ENCODE results near the gene ART1.

ART1 gene

DNA sequence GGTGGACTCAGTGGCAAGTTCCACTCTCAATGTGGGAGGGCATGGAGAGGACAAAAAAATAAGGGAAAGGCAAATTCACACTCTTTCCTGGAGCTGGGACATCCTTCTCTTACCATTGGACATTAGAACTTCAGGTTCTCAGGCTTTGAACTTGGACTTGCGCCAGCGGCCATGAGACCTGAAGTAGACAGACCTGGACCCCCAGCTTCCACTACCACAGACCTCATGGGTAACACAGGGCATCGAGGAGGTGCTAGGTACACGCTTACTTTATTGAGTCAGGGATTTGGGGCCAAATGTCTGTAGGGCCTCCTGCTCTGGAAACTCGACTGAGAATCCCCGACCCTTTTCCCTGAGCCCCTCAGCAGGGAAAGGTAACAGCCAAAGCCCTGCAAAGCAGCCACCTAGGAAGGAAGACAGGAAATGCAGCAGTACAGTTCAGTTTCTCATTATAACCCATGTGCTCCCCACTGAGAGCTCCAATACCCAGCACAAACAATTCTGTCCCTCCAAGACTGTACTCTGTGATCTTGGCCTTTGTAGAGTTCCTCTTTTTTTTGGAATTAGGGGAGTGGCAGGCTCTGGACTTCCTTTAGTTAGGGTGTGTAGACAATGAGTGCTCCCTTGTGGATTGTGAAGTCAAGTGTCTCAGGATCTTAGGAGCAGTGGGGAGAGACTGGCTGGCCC is 20.6 kb downstream of the ART1 start:
- no peak for DNase-seq (ENCODE audit: low read depth in 1 of 2, low spot score in 1 of 2)

DNA sequence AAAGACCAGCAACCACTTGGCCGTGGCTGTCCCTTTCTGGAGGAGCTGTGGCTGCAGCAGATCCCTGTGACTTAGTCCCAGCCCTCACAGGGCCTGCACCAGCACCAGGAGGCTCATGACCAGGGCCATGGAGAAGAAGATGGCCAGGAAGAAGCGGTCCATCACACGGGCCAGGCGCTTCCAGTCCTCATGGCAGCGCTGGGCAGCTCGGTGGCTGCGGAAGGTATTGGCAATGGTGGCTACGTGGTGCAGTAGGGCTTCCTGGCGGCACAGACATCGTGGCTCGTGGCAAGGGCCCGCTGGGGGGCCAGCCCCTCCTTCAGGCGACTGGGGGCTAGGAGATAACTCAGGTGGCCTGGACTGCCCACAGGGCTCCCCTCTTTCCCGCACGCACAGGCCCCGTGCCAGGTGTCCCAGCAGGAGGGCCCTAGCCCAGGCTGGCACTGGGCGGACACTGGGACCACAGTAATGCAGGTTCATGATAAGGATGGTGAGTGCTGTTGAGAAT is 21.1 kb downstream of the ART1 start:
- no peak for DNase-seq (ENCODE audit: low read depth in 1 of 2, low spot score in 1 of 2)

DNA sequence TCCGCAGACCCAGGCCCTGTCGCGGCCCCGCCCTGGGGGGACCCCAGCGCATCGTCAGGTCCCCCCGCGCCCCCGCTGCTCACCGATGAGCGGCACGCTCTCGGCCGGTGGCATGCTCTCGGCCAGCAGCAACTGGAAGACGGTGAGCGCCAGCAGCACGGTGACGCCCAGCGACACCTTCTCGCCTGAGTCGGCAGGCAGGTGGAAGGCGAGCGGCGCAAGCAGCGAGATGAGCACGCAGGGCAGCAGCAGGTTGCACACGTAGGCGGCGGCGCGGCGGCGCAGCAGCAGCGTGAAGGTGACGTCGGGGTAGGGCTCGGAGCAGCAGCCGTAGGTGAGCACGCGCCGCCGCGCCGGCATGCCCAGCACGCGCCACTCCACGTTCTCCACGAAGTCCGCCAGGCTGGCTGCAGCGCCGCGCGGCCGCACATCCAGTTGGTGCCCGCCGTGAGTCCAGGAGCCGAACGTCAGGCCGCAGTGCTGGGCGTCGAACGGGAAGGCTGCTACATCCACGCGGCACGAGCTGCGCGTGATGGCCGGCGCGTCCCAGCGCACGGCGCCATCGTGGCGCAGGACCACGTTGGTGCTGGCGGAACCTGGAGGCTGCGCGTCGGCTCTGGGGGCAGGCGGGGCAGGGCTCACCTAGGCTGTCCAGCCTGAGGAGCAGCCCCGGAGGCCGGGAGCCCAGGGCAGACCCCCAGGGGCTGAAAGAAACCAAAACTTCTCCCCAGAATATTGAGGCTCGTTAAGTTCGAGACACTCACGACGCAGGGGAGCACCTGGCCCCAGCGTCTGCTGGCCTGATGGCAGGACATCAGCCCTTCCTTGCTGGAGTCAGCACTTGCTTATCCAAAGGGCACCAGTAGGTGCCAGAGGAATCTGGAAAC is 22.5 kb downstream of the ART1 start:
- no peak for DNase-seq (ENCODE audit: low read depth in 1 of 2, low spot score in 1 of 2)

DNA sequence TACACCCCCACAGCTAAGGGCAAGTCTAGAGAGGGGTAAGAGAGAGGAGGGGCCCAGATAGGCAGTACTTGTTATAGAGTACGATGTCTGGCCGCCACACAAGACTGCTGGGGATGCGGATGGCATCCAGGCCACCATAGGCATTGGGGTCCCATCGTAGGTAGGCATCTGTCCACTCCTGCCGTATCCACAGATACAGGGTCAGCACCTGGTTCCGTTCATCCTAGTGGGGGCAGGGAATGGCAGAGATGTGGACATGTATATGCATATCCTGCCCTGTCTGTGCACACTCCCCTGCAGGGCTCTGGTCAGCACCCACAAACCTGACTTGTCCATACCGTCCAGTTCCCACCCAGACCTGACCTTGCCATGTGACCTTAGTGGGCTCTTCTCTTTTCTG is 24.2 kb downstream of the ART1 start:
- no peak for DNase-seq (ENCODE audit: low read depth in 1 of 2, low spot score in 1 of 2)

DNA sequence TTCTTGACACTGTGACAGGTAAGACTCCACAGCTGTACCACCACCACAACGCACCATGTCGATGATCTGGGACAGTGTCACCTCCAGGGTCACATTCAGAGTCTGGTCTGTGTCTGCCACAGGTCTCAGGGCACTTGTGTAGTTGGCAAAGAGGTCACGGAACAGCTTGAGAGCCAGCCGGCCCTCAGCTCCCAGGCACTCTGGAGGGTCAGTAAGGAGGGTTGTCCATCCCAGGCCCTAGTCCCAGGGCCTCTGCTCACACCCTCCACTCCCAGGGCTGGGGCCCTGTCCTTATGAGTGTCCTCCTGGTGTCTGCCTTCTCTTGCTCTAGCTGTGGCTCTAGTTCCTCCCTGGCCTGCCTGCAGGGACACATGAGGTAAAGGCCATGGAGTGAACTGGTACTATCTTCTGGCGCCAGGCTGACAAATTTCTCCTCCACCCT is 24.8 kb downstream of the ART1 start:
- no peak for DNase-seq (ENCODE audit: low read depth in 1 of 2, low spot score in 1 of 2)

DNA sequence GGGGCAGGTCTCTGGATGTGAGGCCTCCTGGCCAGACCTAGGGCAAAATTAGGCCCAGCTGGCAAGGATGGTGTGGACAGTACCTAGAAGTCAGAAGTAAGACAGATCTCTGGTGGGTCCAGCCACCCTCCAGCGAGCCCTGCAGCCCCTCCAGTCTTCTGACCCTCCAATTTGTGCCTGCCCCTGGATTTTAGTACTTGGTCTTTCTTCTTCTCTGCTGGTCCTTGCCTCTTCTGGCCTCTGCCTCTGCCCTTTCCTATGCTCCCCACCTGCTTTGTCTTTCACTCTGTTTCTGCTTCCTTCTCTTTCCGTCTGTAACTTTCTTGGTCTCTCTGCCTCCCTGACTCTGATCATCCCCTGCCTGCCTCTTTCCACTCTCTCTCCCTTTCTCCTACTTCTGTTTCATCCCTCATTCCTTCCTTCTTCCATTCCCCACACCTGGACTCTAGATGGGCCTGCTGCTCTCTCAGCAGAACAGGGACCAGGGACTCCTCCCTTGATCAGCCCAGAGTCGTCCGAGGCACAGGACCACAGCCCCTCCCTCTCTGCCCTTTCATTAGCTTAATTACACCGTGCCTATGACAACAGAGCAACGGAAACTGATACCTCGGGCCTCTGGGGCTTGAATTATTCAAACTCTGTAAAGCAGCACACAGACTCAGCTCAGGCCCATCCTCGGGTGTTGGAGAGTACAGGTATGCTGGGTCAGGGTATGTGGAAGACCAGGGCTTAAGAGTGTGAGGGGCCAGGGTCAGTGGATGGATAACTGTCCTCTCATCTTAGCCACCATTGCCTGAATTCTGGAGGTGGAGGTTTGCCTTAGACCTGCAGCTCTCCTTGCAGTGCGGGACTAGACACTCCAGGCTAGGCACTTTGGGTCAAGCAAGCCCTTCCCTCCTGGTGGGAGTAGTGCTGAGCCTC is 26.7 kb downstream of the ART1 start, which contains the start of gene CHRNA10:
TSS of gene CHRNA10 (minus strand) at position 51 of the 921 bp plus-strand sequence. CDS start 72 bp downstream, outside the sequence.
- DNase-seq (ENCODE audit: low read depth in 1 of 2, low spot score in 1 of 2): no peak

DNA sequence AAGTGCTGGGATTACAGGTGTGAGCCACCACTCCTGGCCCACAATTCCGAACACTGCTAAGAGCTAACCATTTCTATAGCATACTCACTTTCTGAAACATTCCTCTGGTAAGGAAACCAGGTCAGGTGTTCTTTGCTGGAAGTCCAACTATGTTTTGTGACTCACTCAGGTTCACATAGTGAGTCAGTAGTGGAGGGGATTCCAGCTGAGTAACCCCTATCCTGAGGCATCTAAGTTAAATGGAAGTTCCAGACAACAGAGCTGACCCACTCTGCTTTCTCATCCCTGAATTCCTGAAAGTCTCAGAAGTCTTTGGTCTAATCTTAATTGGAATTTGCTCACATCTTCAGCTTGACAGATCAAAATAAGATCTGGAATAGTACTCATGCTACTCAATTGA is 29.3 kb downstream of the ART1 start:
- no peak for DNase-seq (ENCODE audit: low read depth in 1 of 2, low spot score in 1 of 2)

DNA sequence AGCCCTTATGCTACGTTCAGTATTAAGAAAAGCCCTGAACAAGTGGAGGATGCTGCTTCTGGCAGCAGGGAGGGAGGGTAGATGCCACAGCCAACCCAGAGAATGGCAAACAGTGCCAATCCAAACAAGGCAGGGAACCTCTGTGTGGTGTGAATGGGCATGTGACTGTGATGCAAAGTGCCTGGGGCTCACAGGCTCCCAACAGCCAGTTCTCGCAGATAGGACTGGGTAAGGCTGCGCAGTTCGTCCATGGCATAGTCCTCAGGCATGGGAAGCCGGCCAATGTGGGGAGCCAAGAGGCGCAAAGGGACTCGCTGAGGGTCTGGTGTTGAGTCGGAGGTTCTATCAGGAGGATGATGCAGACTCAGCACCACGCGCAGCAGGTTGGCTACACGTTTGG is 31.0 kb downstream of the ART1 start:
- DNase-seq (ENCODE audit: low read depth in 1 of 2, low spot score in 1 of 2): no peak

DNA sequence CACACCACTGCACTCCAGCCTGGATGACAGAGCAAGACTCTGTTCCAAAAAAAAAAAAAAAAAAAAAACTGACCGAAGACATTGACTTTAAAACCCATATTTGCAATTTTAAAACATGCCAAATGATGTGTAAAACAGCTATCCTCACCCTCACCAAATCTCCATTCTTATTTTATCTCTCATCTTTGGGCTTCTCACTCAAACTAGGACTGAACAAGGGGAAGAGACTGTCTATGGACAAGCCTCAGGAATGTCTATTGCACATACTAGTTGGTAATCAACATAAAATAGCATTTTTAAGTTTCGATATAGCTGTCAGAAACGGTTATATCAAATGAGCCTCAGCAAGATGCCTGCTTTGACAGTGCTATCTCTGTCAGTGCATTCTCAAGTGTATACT is 34.1 kb downstream of the ART1 start:
- no peak for DNase-seq (ENCODE audit: low read depth in 1 of 2, low spot score in 1 of 2)

DNA sequence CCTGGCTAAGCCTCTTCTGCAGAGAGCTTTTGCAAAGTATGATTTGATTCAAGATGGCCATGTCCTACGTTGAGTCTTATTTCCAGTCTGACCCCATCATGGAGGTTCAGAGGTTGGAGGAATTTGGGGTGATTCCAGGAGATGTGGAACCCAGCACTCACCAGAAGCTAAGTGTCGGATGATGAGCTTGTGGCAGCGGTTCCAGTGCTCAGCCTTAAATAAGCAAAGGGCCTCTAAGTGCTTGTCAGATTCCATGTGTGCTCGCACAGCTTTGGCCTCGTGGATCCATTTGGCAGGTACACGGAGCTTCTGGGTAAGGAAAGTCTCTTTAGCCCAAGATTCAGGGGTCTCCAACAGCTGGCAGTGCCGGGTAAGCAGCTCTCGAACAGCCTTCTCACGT is 38.1 kb downstream of the ART1 start:
- no peak for DNase-seq (ENCODE audit: low read depth in 1 of 2, low spot score in 1 of 2)

DNA sequence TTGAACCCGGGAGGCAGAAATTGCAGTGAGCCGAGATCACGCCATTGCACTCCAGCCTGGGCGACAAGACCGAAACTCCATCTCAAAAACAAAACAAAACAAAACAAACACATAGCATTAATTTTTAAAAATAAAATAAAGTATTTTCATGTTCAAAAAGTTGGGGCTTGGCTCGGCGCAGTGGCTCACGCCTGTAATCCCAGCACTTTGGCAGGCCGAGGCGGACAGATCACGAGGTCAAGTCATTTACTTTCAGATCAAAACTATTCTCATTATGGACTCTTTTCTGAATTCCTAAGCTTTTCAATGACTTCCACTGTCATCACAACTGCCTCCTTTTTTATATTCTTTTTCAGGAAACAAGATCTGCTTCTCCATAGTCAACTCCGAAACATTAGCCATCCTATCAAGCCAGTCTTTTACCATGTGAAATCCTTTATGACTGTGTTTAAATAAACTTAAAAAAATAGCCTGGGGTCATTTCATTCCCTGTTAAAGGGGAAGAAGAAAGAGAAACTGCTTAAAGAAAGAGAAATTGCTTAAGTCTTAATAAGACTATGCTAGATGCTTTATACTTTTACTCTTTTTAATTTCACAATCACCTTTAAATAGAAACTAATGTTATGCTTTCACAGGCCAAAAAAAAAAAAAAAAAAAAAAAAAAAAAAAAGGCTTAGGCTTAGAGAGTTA is 39.3 kb downstream of the ART1 start:
- DNase-seq (ENCODE audit: low read depth in 1 of 2, low spot score in 1 of 2): no peak

DNA sequence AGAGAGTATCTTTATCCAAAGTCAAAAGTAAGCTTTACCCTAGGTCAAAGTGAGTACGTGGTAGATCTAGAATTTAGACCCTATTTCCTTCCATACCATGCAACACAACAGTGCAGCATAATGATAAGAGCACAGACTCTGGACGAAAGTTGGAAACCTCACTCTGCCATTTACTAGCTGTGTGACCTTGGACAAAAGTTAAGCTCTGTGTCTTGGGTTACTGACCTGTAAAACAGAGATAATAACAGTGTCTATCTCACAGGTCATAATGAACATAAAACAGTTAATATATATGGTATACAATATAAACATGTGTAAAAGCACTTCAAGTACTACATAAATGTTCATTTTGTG is 39.9 kb downstream of the ART1 start:
- DNase-seq (ENCODE audit: low read depth in 1 of 2, low spot score in 1 of 2): no peak

DNA sequence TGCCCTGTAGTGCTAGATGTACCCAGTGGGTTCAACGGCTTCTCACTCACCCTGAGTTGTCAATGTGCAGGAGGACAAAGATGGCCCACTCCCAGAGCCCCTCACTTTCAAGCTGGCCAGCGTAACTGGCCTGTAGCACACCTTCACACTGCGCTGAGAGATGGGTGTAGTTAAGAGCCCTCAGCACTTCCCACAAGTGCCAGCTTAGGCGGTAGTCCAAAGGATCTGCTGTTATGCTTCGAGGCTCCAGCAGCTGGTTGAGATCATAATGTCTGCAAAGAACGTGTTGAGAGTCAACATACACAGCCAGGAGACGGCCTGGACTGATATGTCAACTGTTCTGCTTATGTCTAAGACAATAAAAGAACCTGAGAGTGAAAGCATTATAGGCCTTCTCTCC is 41.0 kb downstream of the ART1 start:
- DNase-seq (ENCODE audit: low read depth in 1 of 2, low spot score in 1 of 2): no peak

DNA sequence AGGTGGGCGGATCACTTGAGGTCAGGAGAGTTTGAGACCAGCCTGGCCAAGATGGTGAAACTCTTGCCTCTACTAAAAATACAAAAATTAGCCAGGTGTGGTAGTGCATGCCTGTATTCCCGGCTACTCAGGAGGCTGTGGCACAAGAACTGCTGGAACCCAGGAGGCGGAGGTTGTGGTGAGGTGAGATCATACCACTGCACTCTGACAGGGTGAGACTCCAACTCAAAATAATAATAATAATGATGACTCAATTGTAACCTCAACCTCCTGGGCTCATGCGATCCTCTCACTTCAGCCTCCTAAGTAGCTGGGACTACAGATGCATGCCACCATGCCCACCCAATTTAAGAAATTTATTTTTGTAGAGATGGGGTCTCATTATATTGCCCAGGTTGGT is 41.8 kb downstream of the ART1 start:
- no peak for DNase-seq (ENCODE audit: low read depth in 1 of 2, low spot score in 1 of 2)

DNA sequence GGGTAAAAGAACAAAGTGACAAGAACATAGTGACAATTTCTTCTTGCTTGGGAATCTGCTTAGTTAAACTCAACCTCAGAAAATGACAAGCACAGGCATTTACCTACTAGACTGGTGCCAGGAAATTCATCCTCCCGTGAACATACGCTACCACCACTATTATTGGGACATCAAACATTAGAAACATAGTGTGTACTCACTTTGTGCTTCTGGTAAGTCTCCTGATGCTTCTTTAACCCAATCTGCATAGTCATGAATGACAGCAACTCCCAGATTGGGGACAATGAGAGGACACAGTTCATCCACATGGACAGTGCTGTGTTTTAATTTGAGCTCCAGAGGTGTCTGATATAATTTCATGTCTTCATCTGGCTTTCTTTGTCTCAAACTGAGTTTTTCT is 55.5 kb downstream of the ART1 start:
- DNase-seq (ENCODE audit: low read depth in 1 of 2, low spot score in 1 of 2): no peak

DNA sequence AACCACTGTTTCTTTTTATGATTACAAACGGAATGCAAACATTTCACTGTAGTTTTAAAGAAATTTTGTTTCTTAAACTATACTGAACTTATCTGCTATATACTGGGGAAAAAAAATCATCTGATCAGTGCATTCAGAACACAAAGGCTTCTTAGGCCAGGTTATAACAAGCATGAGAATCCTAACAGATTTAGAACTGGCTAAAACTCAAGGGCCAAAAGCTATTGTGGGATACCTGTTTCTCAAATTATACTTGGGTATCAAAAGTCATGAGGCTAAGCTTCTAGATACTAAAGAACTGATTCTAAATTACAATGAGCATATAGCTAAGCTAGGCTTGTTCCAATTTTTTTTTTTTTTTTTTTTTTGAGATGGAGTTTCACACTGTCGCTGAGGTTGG is 56.0 kb downstream of the ART1 start:
- no peak for DNase-seq (ENCODE audit: low read depth in 1 of 2, low spot score in 1 of 2)

DNA sequence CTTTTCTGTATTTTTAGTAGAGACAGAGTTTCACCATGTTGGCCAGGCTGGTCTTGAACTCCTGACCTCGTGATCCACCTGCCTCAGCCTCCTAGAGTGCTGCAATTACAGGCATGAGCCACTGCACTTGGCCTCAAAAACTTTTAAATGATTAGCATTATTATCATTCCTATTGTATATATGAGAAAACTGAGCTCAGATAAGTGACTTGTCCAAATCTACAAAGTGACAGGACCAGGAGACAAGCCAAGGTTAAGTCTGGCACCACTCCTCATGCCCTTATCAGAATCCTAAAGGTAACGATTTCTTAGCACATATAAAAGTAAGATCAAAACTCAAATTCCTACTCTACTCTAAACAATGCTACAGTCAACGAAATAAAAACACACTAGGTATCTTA is 58.5 kb downstream of the ART1 start:
- DNase-seq (ENCODE audit: low read depth in 1 of 2, low spot score in 1 of 2): no peak

DNA sequence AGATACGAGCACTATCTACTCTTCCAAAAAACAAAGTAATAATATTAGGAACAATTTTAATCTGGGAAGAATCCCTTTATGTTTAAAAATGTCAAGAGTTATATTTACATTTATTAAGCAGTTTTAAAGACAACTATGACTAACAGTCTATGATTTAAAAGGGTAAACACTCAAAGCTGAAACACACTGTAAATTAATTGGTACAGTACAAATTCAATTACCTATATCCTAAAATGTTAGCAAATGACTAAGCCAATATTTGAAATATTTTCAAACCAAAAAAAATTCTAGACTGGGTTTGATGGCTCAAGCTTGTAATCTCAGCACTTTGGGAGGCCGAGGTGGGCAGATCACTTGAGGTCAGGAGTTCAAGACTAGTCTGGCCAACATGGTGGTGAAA is 62.2 kb downstream of the ART1 start:
- no peak for DNase-seq (ENCODE audit: low read depth in 1 of 2, low spot score in 1 of 2)

DNA sequence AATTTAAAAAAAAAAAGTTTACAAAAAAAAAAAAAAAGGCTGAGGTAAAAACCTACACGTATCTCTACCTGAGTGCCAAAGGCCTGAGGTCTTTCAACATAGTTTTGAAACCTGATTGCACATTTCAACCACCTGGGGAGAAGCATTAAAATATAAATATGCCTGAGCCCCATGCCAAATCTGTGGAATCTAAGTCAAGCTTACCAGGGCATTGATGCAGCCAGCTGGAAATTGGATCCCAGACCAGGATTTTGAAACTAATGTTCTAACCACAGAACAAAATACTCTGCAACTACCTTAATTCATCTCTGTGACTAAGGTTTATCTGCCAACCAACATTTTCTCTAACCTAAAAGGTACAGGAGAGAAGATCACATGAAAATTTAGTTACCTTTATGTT is 65.0 kb downstream of the ART1 start:
- DNase-seq (ENCODE audit: low read depth in 1 of 2, low spot score in 1 of 2): no peak

DNA sequence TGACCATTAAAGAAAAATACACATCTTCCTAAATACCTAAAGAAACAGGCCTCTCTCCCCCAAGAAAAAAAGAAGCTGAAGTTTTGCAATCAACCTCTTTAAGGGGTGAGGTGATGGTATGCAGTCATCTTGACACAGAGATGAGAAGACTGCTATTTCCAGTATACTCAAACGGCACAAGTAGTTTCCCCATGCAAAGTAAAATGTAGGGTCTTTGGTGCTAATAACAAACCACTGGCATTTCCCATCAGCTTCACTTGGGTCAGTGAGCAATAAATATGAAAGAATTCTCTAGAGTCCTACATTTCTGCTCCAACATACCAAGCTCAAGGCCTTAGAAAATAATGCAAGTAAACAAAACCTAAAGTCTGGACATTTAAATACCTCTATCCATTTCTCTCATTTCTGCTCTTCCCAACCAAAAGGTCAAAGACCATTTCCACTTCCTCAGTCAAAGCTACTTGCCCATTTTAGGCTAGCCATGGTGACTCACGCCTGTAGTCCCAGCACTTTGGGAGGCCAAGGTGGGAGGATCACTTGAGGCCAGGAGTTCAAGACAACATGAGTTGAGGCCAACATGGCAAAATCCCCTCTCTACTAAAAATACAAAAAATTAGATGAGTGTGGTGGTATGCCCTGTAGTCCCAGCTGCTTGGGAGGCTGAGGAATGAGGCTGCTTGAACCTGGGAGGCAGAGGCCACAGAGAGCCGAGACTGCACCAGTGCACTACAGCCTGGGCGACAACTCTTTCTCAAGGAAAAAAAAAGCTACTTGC is 65.7 kb downstream of the ART1 start:
- no peak for DNase-seq (ENCODE audit: low read depth in 1 of 2, low spot score in 1 of 2)

All from activated CD4-positive, alpha-beta T cell treated with anti-CD3 and anti-CD28 coated beads, Interleukin-2, amount 50 U/mL, for 24 hours (primary cell).